A549 (cell line): Measurements from ENCODE around the gene SLC29A3. TPM values are rescaled to one million over a fixed set of nuclear protein-coding genes. Genes with fewer than 3 reads are reported as not detected.

Source experiments
- ATAC-seq, 2 experiments: fragments of 200-7000 bp in 1 of 2; fragments of >200 bp in 1 of 2; cut with Nextera tagmentation in 1 of 2; cut with Tn5 transposase in 1 of 2; 3 replicates each; pipeline versions ENCODE4 v1.8.0 to v1.9.1; 2018 to 2020; ENCODE audit warnings: mild to moderate bottlenecking in 1 of 2, moderate library complexity in 1 of 2
- CTCF ChIA-PET: fragments of 300-600 bp; sonication (Branson Sonifier 250); formaldehyde crosslinking; extraction: SDS; loops from one replicate; lab custom pipeline; 2021; ENCODE audit warnings: antibody characterized with exemption, inconsistent platforms; lab: Yijun Ruan, JAX
- POLR2A ChIA-PET: fragments of 350-600 bp; formaldehyde crosslinking; extraction: SDS; loops from one replicate; lab custom pipeline; 2021; ENCODE audit warnings: antibody characterized with exemption, inconsistent platforms; lab: Yijun Ruan, JAX
- DNase-seq, 2 experiments: peaks; one replicate each; pipeline versions ENCODE4 v3.0.0 to v3.0.0-alpha.2; 2011 to 2016; ENCODE audit warnings: low read depth in 1 of 2, low spot score in 1 of 2
- FAIRE-seq: peaks from 2 replicates; lab custom pipeline; 2011; peaks lifted over from hg19 to GRCh38; lab: Jason Lieb, UNC
- H3K27ac ChIP-seq, 2 experiments: fragments of >200 bp; sonication (Bioruptor Twin); formaldehyde crosslinking; 3 replicates each; pipeline ENCODE4 v1.5.1; 2016 to 2017
- H3K4me1 ChIP-seq: fragments of >200 bp; sonication (Bioruptor Twin); formaldehyde crosslinking; 3 replicates; pipeline ENCODE4 v1.6.1; 2016
- H3K4me2 ChIP-seq: fragments of >200 bp; sonication (Bioruptor Twin); formaldehyde crosslinking; 3 replicates; pipeline ENCODE4 v1.6.1; 2016
- H3K4me3 ChIP-seq: fragments of >200 bp; sonication (Bioruptor Twin); formaldehyde crosslinking; 3 replicates; pipeline ENCODE4 v1.5.1; 2016
- H3K9me3 ChIP-seq: fragments of >200 bp; sonication (Bioruptor Twin); formaldehyde crosslinking; 3 replicates; pipeline ENCODE4 v1.6.1; 2016
- CBX2 ChIP-seq: fragments of 200-600 bp; sonication (generic); IDR thresholded peaks from 2 replicates; pipeline ENCODE4 v1.6.1; 2016; ENCODE audit warnings: low read depth, mild to moderate bottlenecking, borderline replicate concordance
- CBX8 ChIP-seq: fragments of 200-600 bp; sonication (generic); IDR thresholded peaks from 2 replicates; pipeline ENCODE4 v1.6.1; 2016
- CEBPB ChIP-seq, 2 experiments: fragments of >200 bp in 1 of 2; sonication (Bioruptor Twin) in 1 of 2; formaldehyde crosslinking in 1 of 2; IDR thresholded peaks; 2 replicates each; pipeline ENCODE4 v1.6.1; 2012 to 2016
- CTCF ChIP-seq: fragments of >200 bp; sonication (Bioruptor Twin); formaldehyde crosslinking; IDR thresholded peaks from 3 replicates; pipeline ENCODE4 v1.5.1; 2016
- EHMT2 ChIP-seq: fragments of 200-600 bp; sonication (generic); IDR thresholded peaks from 2 replicates; pipeline ENCODE4 v1.6.1; 2016; ENCODE audit warnings: antibody characterized with exemption, low read depth, mild to moderate bottlenecking, moderate library complexity
- FOSB ChIP-seq: fragments of 250-450 bp; sonication (Bioruptor Pico); IDR thresholded peaks from 2 replicates; pipeline ENCODE4 v1.5.0; 2020; ENCODE audit warnings: mild to moderate bottlenecking, moderate library complexity
- HDAC2 ChIP-seq: fragments of 200-600 bp; sonication (generic); IDR thresholded peaks from 2 replicates; pipeline ENCODE4 v1.6.1; 2016
- HEYL ChIP-seq: fragments of 250-450 bp; sonication (Bioruptor Pico); IDR thresholded peaks from 2 replicates; pipeline ENCODE4 v1.8.0; 2021; ENCODE audit warnings: mild to moderate bottlenecking, moderate library complexity
- HOXB13 ChIP-seq: fragments of 250-450 bp; sonication (Bioruptor Pico); IDR thresholded peaks from 2 replicates; pipeline ENCODE4 v1.5.0; 2020; ENCODE audit warnings: low read depth, mild to moderate bottlenecking, moderate library complexity
- HOXB5 ChIP-seq: fragments of 250-450 bp; sonication (Bioruptor Pico); IDR thresholded peaks from 2 replicates; pipeline ENCODE4 v1.5.0; 2020; ENCODE audit warnings: mild to moderate bottlenecking, moderate library complexity
- JUNB ChIP-seq: fragments of >200 bp; sonication (Bioruptor Twin); formaldehyde crosslinking; IDR thresholded peaks from 2 replicates; pipeline ENCODE4 v1.6.1; 2016
- KDM1A ChIP-seq: fragments of 200-600 bp; sonication (generic); IDR thresholded peaks from 2 replicates; pipeline ENCODE4 v1.6.1; 2016; ENCODE audit warnings: low read depth, mild to moderate bottlenecking
- MAFK ChIP-seq: fragments of 450-650 bp; IDR thresholded peaks from 2 replicates; pipeline ENCODE4 v1.6.1; 2014; ENCODE audit not compliant: partially characterized antibody
- MYC ChIP-seq: IDR thresholded peaks from 2 replicates; pipeline ENCODE4 v1.6.1; 2012; ENCODE audit warnings: mild to moderate bottlenecking, inconsistent platforms, low read length, improper control_type of control experiment, borderline replicate concordance
- NPAS2 ChIP-seq: fragments of 250-450 bp; sonication (Bioruptor Pico); IDR thresholded peaks from 2 replicates; pipeline ENCODE4 v1.8.0; 2022; ENCODE audit warnings: mild to moderate bottlenecking, moderate library complexity, borderline replicate concordance
- NR3C1 ChIP-seq: fragments of >200 bp; sonication (Bioruptor Twin); formaldehyde crosslinking; IDR thresholded peaks from 3 replicates; pipeline ENCODE4 v1.6.1; 2017
- RAD21 ChIP-seq, 2 experiments: fragments of >200 bp in 1 of 2; sonication (Bioruptor Twin) in 1 of 2; formaldehyde crosslinking in 1 of 2; IDR thresholded peaks in 1 of 2; conservative IDR thresholded peaks in 1 of 2; 2 replicates in 1 of 2; 3 replicates in 1 of 2; pipeline ENCODE4 v1.6.1; 2012 to 2018; ENCODE audit warnings: inconsistent platforms in 1 of 2
- RARB ChIP-seq: fragments of 250-450 bp; sonication (Bioruptor Pico); IDR thresholded peaks from 2 replicates; pipeline ENCODE4 v1.8.0; 2021; ENCODE audit warnings: mild to moderate bottlenecking, moderate library complexity
- RFX5 ChIP-seq: fragments of 450-650 bp; IDR thresholded peaks from 2 replicates; pipeline ENCODE4 v1.7.1; 2014; ENCODE audit warnings: antibody characterized with exemption, mild to moderate bottlenecking, moderate library complexity
- SMC3 ChIP-seq: fragments of >200 bp; sonication (Bioruptor Twin); formaldehyde crosslinking; IDR thresholded peaks from 3 replicates; pipeline ENCODE4 v1.6.1; 2018; ENCODE audit warnings: inconsistent platforms
- SREBF2 ChIP-seq: fragments of 450-650 bp; IDR thresholded peaks from 2 replicates; pipeline ENCODE4 v1.6.1; 2014; ENCODE audit warnings: mild to moderate bottlenecking, moderate library complexity
- ZNF302 ChIP-seq: fragments of 250-450 bp; sonication (Bioruptor Pico); IDR thresholded peaks from 2 replicates; pipeline ENCODE4 v1.9.0; 2021; ENCODE audit warnings: inconsistent platforms, mild to moderate bottlenecking, moderate library complexity
- ZSCAN20 ChIP-seq: fragments of 250-450 bp; sonication (Bioruptor Pico); IDR thresholded peaks from 2 replicates; pipeline ENCODE4 v1.8.0; 2022; ENCODE audit warnings: mild to moderate bottlenecking, moderate library complexity
- WGBS: methylation state at CpG from one replicate; pipeline ENCODE4 v1.1.6; 2017; ENCODE audit errors: missing lambda C conversion rate; 5-methylcytosine and 5-hydroxymethylcytosine counted together
- polyA plus RNA-seq, 4 experiments: library from polyadenylated mRNA; depleted of rRNA in 3 of 4; stranded (reverse); fragments of >200 nt; fragmentation: RNase III in 1 of 4; extraction: RNeasy Plus Mini Kit Qiagen cat#74134 plus additional on column Dnase treatment in 1 of 4; gene quantifications; 2 replicates in 3 of 4; 3 replicates in 1 of 4; pipeline ENCODE4 v1.2.3, GENCODE V29; 2011 to 2017
- TF ChIP-seq, protein P1 (sequence below): fragments of >200 bp; sonication (Bioruptor Twin); formaldehyde crosslinking; IDR thresholded peaks from 3 replicates; pipeline ENCODE4 v1.6.1; 2016
- TF ChIP-seq, protein P2 (sequence below): IDR thresholded peaks from 2 replicates; pipeline ENCODE4 v1.6.1; 2012
- TF ChIP-seq, protein P3 (sequence below): fragments of >200 bp; sonication (Bioruptor Twin); formaldehyde crosslinking; IDR thresholded peaks from 2 replicates; pipeline ENCODE4 v1.6.1; 2016

Gene SLC29A3
- polyA plus RNA-seq, 2 of the 4 experiments (the other 2 are of a cell fraction): 7.2 to 11.4 TPM

- no peak overlapping the region for H3K4me3 ChIP-seq
- ChIA-PET POLR2A (no interaction called here), CTCF (interaction anchor here (0.6 to 44.0 kb wide), 25 partner anchors 10 to 474 kb away, joined by 3 to 977 read pairs (median 4); partner anchors contain the start of genes CDH23 and SLC29A3)
- no peak overlapping the region for H3K27ac ChIP-seq
- no peaks in the 10 kb centered on the region for H3K9me3 ChIP-seq
- DNase-seq: peak; percentile 73
- peak; percentile 73 for FAIRE-seq
- peak; percentile 75 to 90 for ATAC-seq
- TF ChIP-seq CTCF (peak; percentile 56), HEYL (CRISPR knock-in tag) (no peak), ZNF302 (no peak), SMC3 (0 out of 3 replicates have a peak, but pooled peaks have one; percentile 22), RAD21 (conservative IDR thresholded peaks at IDR 0.05 in 1 of 2, IDR thresholded peaks at IDR 0.05 in 1 of 2) (peak; percentile 37 to 52; a peak in 4 of 5 replicates), MYC (no peak)
- TF ChIP-seq, protein P1, sequence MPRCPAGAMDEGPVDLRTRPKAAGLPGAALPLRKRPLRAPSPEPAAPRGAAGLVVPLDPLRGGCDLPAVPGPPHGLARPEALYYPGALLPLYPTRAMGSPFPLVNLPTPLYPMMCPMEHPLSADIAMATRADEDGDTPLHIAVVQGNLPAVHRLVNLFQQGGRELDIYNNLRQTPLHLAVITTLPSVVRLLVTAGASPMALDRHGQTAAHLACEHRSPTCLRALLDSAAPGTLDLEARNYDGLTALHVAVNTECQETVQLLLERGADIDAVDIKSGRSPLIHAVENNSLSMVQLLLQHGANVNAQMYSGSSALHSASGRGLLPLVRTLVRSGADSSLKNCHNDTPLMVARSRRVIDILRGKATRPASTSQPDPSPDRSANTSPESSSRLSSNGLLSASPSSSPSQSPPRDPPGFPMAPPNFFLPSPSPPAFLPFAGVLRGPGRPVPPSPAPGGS: no peak
- 12% methylated on average over 8 of the region's 8 CpGs for WGBS
- no peak overlapping the region for H3K4me2 ChIP-seq
- no peaks in the 10 kb centered on the region for H3K4me1 ChIP-seq
These were observed 16.0 kb upstream of the SLC29A3 start for GRCh38 chr10:71302874-71303568.

DNA sequence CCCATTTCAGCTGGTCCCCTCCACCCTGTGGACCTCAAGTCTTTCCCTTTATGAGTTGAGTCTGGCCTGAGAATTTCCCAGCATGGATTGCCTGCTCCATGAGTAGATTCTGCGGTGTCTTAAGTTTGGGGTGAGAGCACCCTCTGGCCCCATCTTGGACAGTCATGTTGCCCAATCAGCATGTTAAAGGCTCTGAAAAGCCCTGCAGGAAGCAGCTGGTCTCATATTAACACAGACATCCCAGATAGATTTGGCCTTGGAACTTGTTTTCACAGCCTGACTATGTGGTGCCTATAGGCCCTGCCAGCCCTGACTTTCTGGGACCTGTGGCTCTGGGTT lies 15.5 kb upstream of the SLC29A3 start:
- no peaks in the 10 kb centered on the region for H3K9me3 ChIP-seq
- 83% methylated on average over 1 of the region's 1 CpG for WGBS
- ChIA-PET CTCF (interaction anchor here (0.7 to 44.0 kb wide), 21 partner anchors 10 to 473 kb away, joined by 3 to 977 read pairs (median 4); partner anchors contain the start of genes CDH23 and SLC29A3), POLR2A (no interaction called here)
- no peaks in the 10 kb centered on the region for H3K4me1 ChIP-seq
- H3K27ac ChIP-seq: no peak overlapping the region
- ATAC-seq (peak; percentile 6 to 25; a peak in 3 of 6 replicates), DNase-seq (no peak), FAIRE-seq (no peak)
- no peak overlapping the region for H3K4me2 ChIP-seq
- TF ChIP-seq RARB (CRISPR knock-in tag) (no peak), CBX8 (no peak), SREBF2 (no peak), HOXB5 (CRISPR knock-in tag) (no peak), NPAS2 (CRISPR knock-in tag) (no peak), CEBPB (IDR thresholded peaks at IDR 0.05) (no peak)
- TF ChIP-seq, protein P2, sequence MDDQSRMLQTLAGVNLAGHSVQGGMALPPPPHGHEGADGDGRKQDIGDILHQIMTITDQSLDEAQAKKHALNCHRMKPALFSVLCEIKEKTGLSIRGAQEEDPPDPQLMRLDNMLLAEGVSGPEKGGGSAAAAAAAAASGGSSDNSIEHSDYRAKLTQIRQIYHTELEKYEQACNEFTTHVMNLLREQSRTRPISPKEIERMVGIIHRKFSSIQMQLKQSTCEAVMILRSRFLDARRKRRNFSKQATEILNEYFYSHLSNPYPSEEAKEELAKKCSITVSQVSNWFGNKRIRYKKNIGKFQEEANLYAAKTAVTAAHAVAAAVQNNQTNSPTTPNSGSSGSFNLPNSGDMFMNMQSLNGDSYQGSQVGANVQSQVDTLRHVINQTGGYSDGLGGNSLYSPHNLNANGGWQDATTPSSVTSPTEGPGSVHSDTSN: no peak
- no peak overlapping the region for H3K4me3 ChIP-seq

GRCh38 chr10:71304914-71305313 lies 14.1 kb upstream of the SLC29A3 start:
- no peak overlapping the region for H3K4me3 ChIP-seq
- no peaks in the 10 kb centered on the region for H3K9me3 ChIP-seq
- DNase-seq (no peak), ATAC-seq (no peak), FAIRE-seq (no peak)
- no peak overlapping the region for H3K4me2 ChIP-seq
- CTCF ChIA-PET: interaction anchor here (0.7 to 44.0 kb wide), 9 partner anchors 8 to 761 kb away, joined by 3 to 977 read pairs (median 5); partner anchors contain the start of gene CDH23
- no peak overlapping the region for H3K27ac ChIP-seq
- 16% methylated on average over 6 of the region's 6 CpGs for WGBS
- POLR2A ChIA-PET: no interaction called here
- no peaks in the 10 kb centered on the region for H3K4me1 ChIP-seq
- TF ChIP-seq EHMT2 (no peak), SREBF2 (no peak), ZSCAN20 (CRISPR knock-in tag) (no peak), FOSB (no peak), MAFK (no peak), HEYL (CRISPR knock-in tag) (no peak), HOXB13 (CRISPR knock-in tag) (no peak), JUNB (no peak), KDM1A (no peak), CBX8 (no peak), NR3C1 (no peak), RFX5 (no peak), CTCF (no peak), HDAC2 (no peak), CBX2 (no peak)
- TF ChIP-seq, protein P1: no peak
- TF ChIP-seq, protein P3, sequence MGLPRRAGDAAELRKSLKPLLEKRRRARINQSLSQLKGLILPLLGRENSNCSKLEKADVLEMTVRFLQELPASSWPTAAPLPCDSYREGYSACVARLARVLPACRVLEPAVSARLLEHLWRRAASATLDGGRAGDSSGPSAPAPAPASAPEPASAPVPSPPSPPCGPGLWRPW: no peak
